HG03520 (cell line): ENCODE results near the gene ZG16B.

Experiments
- ATAC-seq: cut with Tn5 transposase; IDR thresholded peaks from one replicate; pipeline ENCODE4 v1.9.1; 2021; ENCODE audit warnings: mild to moderate bottlenecking, moderate library complexity; ENCODE audit not compliant: unreplicated experiment

ZG16B gene

DNA sequence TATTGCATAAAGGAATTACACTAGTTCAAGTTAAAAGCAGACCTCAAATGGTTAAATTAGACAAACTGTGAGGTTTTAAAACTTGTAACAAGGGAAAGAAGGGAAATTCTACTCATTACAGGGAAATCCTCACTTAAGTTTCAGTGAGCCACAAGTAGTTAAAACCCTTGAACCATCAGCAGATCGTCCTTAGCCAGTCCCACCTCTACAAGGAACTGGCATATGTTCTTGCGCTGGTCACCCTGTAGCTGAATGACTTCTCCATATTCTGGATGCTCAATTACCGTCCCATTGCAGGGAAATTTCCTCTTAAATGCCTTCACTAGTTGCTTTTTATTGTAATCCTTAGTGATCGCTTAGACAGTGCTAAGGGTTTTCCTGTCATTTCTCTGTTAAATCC, 7.6 kb upstream of the ZG16B start:
- ATAC-seq: no peak

DNA sequence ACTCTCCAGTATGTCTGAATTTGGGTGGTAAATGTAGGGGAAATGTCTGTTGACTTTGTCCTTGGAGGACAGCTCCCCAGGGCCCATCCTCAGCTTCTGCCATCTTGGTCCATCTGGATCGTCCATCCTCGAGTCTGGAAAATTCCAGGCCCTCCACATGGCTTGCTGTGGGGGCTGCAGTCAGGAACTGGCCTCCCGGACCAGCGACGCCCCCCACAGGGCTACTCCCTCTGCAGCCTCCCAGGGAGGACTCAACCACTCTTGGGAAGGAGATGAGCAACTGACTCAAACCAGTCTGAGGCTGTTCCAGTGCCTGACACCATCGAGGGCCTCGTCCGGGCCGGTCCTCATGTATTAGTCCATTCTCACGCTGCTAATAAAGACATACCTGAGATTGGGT, 5.5 kb upstream of the ZG16B start:
- no peak for ATAC-seq

DNA sequence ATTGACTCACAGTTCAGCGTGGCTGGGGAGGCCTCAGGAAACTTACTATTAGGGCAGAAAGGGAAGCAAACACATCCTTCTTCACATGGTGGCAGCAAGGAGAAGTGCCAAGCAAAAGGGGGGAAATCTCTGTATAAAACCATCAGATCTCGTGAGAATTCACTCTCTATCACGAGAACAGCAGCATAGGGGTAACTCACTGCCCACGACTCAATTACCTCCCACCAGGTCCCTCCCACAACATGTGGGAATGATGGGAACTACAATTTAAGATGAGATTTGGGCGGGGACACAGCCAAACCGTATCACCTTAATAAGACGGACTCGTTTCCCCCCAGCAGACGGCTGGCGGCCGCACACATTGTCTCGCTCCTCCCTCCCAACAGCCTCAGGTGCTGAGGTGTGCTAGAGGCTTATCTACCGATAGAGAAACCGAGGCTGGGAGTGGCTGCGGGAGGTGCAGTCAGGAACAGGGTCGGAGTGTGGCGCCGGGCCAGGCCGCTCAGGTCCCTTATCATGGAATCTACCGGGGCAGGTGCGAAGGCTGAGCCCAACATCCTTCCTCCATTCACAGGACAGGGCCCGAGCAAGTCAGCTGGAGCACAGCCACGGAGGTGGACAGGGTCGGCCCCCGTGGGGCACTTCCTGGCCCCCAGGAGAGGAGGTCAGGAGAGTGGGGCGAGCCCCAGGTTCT, 4.9 kb upstream of the ZG16B start:
- no peak for ATAC-seq

- ATAC-seq: no peak
Observed at GRCh38 chr16:2825906-2826305, 4.2 kb upstream of the ZG16B start.

GRCh38 chr16:2826591-2827373, 3.3 kb upstream of the ZG16B start:
- no peak for ATAC-seq

- ATAC-seq: no peak
Observed at GRCh38 chr16:2827374-2827791, 2.7 kb upstream of the ZG16B start.

- no peak for ATAC-seq
Observed at GRCh38 chr16:2827831-2828520, 2.1 kb upstream of the ZG16B start.

DNA sequence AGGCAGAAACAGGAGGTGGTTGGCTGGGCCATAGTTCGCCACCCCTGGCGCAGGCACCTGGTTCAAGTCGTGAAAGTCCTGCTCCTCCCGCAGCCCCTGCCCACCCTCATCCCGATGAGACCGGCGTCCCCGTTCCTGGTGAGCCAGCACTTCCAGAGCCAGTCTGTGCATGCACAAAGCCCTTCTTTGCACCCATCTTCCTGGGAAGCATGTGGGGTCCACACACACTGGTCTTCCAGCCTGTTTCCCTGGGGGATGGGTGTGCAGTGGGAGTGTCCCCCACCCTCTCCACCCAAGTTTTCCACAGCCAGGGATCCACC, 1.6 kb upstream of the ZG16B start:
- ATAC-seq: no peak

DNA sequence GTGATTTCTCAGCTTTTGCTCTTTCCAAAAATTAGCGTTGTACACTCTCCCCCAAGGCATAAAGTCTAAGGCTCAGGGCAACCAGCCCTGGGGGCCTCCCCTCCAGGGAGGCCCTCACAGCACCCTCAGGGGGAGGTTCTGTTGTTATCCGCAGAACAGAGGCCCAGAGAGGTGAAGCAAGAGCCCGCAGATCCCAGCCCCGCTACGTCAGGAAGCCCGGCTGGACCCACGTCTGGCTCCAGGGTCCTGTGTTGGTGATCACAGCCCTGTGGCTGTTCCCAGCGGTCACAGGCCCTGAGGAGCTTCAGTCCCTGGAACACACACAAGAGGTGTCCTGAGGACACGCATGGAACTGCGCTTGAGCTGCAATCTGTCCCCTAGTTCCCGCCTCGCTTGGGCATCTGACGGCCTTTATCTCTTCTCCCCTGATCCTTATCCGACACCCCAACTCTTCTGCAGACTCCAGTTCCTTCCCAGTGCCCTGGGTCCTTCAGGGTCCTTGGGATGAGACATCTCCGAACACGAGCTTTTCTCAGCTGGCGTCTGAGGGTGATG, 1.1 kb upstream of the ZG16B start:
- ATAC-seq: no peak

- no peak for ATAC-seq
Observed at GRCh38 chr16:2830355-2830695, 222 bp downstream of the ZG16B start.

DNA sequence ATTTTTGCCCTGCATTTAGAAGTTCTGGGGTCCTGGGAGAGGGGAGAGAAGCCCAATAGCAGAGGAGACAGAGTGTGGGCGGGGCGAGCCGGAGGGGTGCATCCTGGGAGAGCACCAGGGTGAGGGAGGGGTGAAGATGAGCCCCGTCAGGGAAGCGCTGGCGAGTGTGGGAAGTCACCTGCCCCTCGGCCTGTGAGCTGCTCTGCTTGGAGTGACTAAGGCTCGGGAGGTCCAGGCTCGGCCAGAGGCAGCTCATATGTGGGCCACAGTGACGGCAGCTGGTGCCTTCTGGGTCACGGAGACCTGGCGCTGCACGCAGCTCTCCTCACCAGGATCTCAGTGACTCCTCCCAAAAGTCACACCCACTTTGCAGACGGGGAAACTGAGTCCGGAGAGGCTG, 1.1 kb downstream of the ZG16B start:
- ATAC-seq: no peak

DNA sequence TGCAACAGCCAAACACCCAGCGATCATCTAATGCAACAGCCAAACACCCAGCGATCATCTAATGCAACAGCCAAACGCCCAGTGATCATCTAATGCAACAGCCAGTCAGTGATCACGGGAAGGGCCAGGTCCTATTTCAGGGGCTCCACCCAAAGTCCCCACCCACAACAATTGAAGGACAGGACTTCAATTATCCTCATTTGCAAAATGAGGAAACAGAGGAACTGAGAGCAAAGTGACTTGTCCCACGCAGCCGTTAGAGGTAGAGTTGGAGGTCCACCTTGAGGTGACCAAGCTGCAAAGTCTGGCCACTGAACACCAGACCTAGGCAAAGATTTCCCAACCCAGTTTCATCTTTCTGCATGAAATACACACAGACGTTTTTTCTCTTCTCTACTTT, 3.7 kb downstream of the ZG16B start:
- ATAC-seq: no peak

- ATAC-seq: no peak
Observed at GRCh38 chr16:2834968-2835367, 4.9 kb downstream of the ZG16B start.

GRCh38 chr16:2835638-2836493, 5.8 kb downstream of the ZG16B start:
- no peak for ATAC-seq

DNA sequence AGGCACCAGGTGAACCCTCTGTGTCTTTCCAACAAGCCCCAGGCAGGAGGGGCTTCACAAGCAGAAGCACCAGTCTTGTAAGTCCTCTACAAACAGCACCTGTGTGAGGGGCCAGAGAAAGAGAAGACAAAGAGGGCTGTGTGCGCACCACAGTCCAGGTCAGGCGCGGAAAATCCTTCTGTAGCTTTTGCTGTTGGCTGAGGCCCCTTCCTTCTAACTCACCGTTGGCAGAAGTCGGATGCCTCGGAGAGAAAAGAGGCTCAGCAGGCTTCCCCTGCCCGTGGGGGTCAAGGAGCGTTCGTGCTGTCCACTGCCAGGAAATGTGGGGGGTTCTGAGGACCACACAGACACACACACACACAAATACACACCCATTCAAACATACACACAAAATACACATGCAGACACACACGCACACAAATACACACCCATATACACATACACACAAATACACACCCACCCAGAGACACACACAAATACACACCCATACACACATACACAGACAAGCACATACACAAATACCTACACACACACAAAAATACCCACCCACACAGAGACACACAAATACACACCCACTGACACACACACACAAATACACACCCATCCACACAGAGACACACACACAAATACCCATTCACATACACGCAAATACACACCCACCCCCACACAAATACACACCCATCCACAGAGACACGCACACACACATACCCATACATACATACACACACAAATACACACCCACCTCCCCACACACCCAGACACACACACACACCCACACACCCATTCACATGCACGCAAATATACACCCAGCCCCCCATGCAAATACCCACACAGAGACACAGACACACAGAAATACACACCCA, 6.8 kb downstream of the ZG16B start:
- ATAC-seq: no peak

DNA sequence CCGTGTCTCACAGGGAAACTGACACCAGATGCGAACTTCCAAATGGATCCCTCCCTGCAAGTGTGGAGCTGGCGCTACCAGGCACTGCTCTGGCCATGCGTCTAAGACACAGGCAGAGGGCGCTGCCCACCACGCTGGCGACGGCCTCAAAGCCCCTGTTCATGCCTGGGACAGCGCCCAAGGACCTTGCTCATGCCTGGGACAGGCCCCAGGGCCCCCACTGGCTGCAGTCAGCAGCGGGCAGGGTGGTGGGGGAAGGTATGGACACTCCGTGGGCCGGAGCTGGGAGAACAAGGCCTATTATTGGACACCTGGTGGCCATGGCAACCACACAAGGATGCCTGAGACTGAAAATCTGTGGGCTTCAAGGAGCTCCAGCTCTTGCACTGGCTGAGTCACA, 8.8 kb downstream of the ZG16B start:
- ATAC-seq: no peak

DNA sequence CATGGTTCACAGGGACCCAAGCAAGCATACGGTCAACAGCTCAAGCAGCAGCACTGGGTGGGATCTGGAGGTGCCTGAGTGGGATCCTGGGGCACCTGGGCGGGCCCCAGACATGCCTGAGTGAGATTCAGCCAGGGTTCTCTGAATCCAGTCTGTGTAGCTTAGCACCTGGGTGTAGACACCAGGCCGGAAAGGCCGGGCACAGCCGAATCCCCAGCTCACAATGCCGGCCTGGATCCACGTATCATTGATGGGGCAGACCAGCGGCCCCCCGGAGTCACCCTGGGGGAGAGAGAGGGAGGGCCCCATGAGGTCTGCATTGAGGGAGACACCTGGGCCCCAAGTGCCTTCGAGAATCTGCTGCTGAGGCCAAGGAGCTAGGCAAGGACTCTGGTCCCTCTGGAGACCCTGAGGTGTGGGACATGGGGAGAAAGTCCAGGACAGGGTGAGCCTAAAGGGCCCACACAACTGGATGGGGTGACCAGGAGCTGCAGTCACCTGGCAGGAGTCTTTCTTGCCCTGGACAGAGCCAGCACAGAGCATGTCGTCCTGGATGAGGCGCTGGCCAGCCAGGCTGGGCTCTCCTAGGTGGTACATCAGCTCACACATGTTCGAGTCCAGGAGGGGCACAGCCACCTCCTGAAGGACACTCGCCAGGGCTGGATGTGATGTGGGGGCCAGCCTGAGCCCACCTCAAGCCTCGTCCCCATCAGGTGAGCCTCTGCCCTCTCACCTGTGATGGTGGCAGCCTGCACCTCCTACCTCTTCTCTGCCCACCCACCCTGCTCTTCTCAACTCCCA, 9.7 kb downstream of the ZG16B start:
- ATAC-seq: no peak

- ATAC-seq: no peak
Observed at GRCh38 chr16:2840914-2841313, 10.8 kb downstream of the ZG16B start.

GRCh38 chr16:2841606-2842339, 11.7 kb downstream of the ZG16B start:
- ATAC-seq: no peak
